IMR-90 (cell line): ENCODE results near the gene GRID1. TPM values are rescaled to one million over a fixed set of nuclear protein-coding genes. Genes with fewer than 3 reads are reported as not detected.

Source experiments
- ATAC-seq: fragments of 200-7000 bp; cut with Tn5 transposase; 2 replicates; pipeline ENCODE4 v1.9.1; 2020; ENCODE audit warnings: low read depth, mild to moderate bottlenecking, moderate library complexity
- BruUV-seq: library from RNA; stranded (reverse); fragments of 400-500 nt; replicated peaks from 2 replicates; lab custom pipeline; 2021; lab: Mats Ljungman, UMichigan
- CTCF ChIA-PET: fragments of 300-600 bp; formaldehyde crosslinking; extraction: SDS; loops from one replicate; lab custom pipeline; 2021; ENCODE audit warnings: antibody characterized with exemption; lab: Yijun Ruan, JAX
- POLR2A ChIA-PET: fragments of 300-600 bp; sonication (Branson Sonifier 250); formaldehyde crosslinking; loops from one replicate; lab custom pipeline; 2022; ENCODE audit warnings: antibody characterized with exemption; ENCODE audit not compliant: unreplicated experiment; lab: Charles Lee
- DNase-seq: peaks from one replicate; pipeline ENCODE4 v3.0.0; 2013
- H2AFZ ChIP-seq: replicated peaks from 2 replicates; pipeline ENCODE3; 2013; ENCODE audit warnings: low read length, mild to moderate bottlenecking; ENCODE audit not compliant: poor library complexity
- H2AK5ac ChIP-seq: 2 replicates; pipeline ENCODE4 v1.6.1; 2013; ENCODE audit warnings: low read depth, low read length, inconsistent platforms
- H2AK9ac ChIP-seq: replicated peaks from 2 replicates; pipeline ENCODE3; 2013; ENCODE audit warnings: mild to moderate bottlenecking, low read depth, low read length, moderate library complexity; ENCODE audit not compliant: poor library complexity
- H2BK120ac ChIP-seq: 2 replicates; pipeline ENCODE4 v1.6.1; 2013; ENCODE audit warnings: low read depth, low read length, inconsistent platforms
- H2BK15ac ChIP-seq: 3 replicates; pipeline ENCODE4 v1.6.1; 2013; ENCODE audit warnings: low read depth, low read length, inconsistent platforms
- H2BK20ac ChIP-seq: 2 replicates; pipeline ENCODE4 v1.6.1; 2013; ENCODE audit warnings: low read depth, mild to moderate bottlenecking, inconsistent platforms, low read length, moderate library complexity
- H2BK5ac ChIP-seq: 2 replicates; pipeline ENCODE4 v1.6.1; 2013; ENCODE audit warnings: mild to moderate bottlenecking, low read depth, low read length, inconsistent platforms; ENCODE audit not compliant: poor library complexity, severe bottlenecking
- H3K14ac ChIP-seq: replicated peaks from 2 replicates; pipeline ENCODE4 v1.6.1; 2013; ENCODE audit warnings: low read depth, low read length, inconsistent platforms
- H3K18ac ChIP-seq: 2 replicates; pipeline ENCODE4 v1.6.1; 2013; ENCODE audit warnings: low read depth, low read length, control low read depth
- H3K23ac ChIP-seq: 2 replicates; pipeline ENCODE4 v1.6.1; 2013; ENCODE audit warnings: low read depth, low read length, inconsistent platforms
- H3K27ac ChIP-seq: 2 replicates; pipeline ENCODE4 v1.5.1; 2013; ENCODE audit warnings: mild to moderate bottlenecking, control low read depth, low read length; ENCODE audit not compliant: insufficient read depth
- H3K27me3 ChIP-seq: 2 replicates; pipeline ENCODE4 v1.6.1; 2013; ENCODE audit warnings: low read length; ENCODE audit not compliant: control insufficient read depth, insufficient read depth
- H3K36me3 ChIP-seq: 2 replicates; pipeline ENCODE4 v1.6.1; 2013; ENCODE audit warnings: low read length, mixed read lengths; ENCODE audit not compliant: control insufficient read depth, insufficient read depth
- H3K4ac ChIP-seq: 2 replicates; pipeline ENCODE4 v1.6.1; 2013; ENCODE audit warnings: low read depth, low read length, inconsistent platforms
- H3K4me1 ChIP-seq: 2 replicates; pipeline ENCODE4 v1.6.1; 2013; ENCODE audit warnings: low read length, mixed read lengths; ENCODE audit not compliant: control insufficient read depth, insufficient read depth
- H3K4me2 ChIP-seq: 2 replicates; pipeline ENCODE4 v1.6.1; 2013; ENCODE audit warnings: low read depth, mild to moderate bottlenecking, control low read depth, low read length, moderate library complexity
- H3K4me3 ChIP-seq: 2 replicates; pipeline ENCODE4 v1.5.1; 2013; ENCODE audit warnings: low read depth, mild to moderate bottlenecking, control low read depth, low read length, moderate library complexity; ENCODE audit not compliant: insufficient read depth
- H3K56ac ChIP-seq: 2 replicates; pipeline ENCODE4 v1.6.1; 2013; ENCODE audit warnings: low read length, inconsistent platforms; ENCODE audit not compliant: insufficient read depth; ENCODE audit errors: extremely low read depth
- H3K79me1 ChIP-seq, 2 experiments: 2 replicates each; pipeline ENCODE4 v1.6.1; 2013; ENCODE audit warnings: low read length in 2 of 2, inconsistent platforms in 1 of 2, low read depth in 1 of 2
- H3K9ac ChIP-seq: 2 replicates; pipeline ENCODE4 v1.6.1; 2013; ENCODE audit warnings: low read depth, low read length, control low read depth
- H3K9me1 ChIP-seq: 2 replicates; pipeline ENCODE4 v1.6.1; 2013; ENCODE audit warnings: low read length, inconsistent platforms; ENCODE audit not compliant: insufficient read depth
- H3K9me3 ChIP-seq: 2 replicates; pipeline ENCODE4 v1.6.1; 2013; ENCODE audit warnings: low read length; ENCODE audit not compliant: control insufficient read depth, insufficient read depth
- H4K20me1 ChIP-seq: 2 replicates; pipeline ENCODE4 v1.6.1; 2013; ENCODE audit warnings: low read length, inconsistent platforms; ENCODE audit not compliant: insufficient read depth
- H4K5ac ChIP-seq: 2 replicates; pipeline ENCODE4 v1.6.1; 2013; ENCODE audit warnings: mild to moderate bottlenecking, low read depth, low read length, control low read depth
- H4K8ac ChIP-seq, 2 experiments: 2 replicates each; pipeline ENCODE4 v1.6.1; 2013; ENCODE audit warnings: low read depth in 2 of 2, low read length in 2 of 2, control low read depth in 1 of 2, inconsistent platforms in 1 of 2
- H4K91ac ChIP-seq: 2 replicates; pipeline ENCODE4 v1.6.1; 2013; ENCODE audit warnings: low read depth, low read length, inconsistent platforms; ENCODE audit not compliant: insufficient read depth
- BHLHE40 ChIP-seq: fragments of 150-350 bp; IDR thresholded peaks from 2 replicates; pipeline ENCODE4 v1.6.1; 2016; ENCODE audit warnings: mild to moderate bottlenecking, low read depth, low read length
- CEBPB ChIP-seq: IDR thresholded peaks from 2 replicates; pipeline ENCODE4 v1.6.1; 2012; ENCODE audit warnings: low read depth, low read length, improper control_type of control experiment
- ELK1 ChIP-seq: fragments of 150-350 bp; IDR thresholded peaks from 2 replicates; pipeline ENCODE4 v1.6.1; 2016; ENCODE audit warnings: low read depth, mild to moderate bottlenecking, low read length, moderate library complexity, borderline replicate concordance
- FOS ChIP-seq: fragments of 150-350 bp; IDR thresholded peaks from 2 replicates; pipeline ENCODE4 v1.6.1; 2016; ENCODE audit warnings: low read depth, low read length
- MAFK ChIP-seq: IDR thresholded peaks from 2 replicates; pipeline ENCODE4 v1.6.1; 2012; ENCODE audit warnings: low read depth, low read length, improper control_type of control experiment
- NFE2L2 ChIP-seq: fragments of 150-350 bp; IDR thresholded peaks from 2 replicates; pipeline ENCODE4 v1.6.1; 2016; ENCODE audit warnings: low read depth, mild to moderate bottlenecking, low read length
- RAD21 ChIP-seq: IDR thresholded peaks from 2 replicates; pipeline ENCODE4 v1.6.1; 2012; ENCODE audit warnings: low read length, improper control_type of control experiment
- RCOR1 ChIP-seq: IDR thresholded peaks from 2 replicates; pipeline ENCODE4 v1.6.1; 2012; ENCODE audit warnings: mild to moderate bottlenecking, low read length, improper control_type of control experiment; ENCODE audit not compliant: insufficient replicate concordance
- SMC3 ChIP-seq: fragments of 150-350 bp; IDR thresholded peaks from 2 replicates; pipeline ENCODE4 v1.6.1; 2016; ENCODE audit warnings: low read depth, mild to moderate bottlenecking, antibody characterized with exemption, low read length, moderate library complexity
- USF2 ChIP-seq: fragments of 150-350 bp; IDR thresholded peaks from 2 replicates; pipeline ENCODE4 v1.6.1; 2017; ENCODE audit warnings: mild to moderate bottlenecking, antibody characterized with exemption, low read length, low read depth
- WGBS, 2 experiments: methylation state at CpG; one replicate each; pipeline versions ENCODE4 v1.1.5 to v1.1.7; 2013; ENCODE audit warnings: missing lambda C conversion rate in 2 of 2; ENCODE audit not compliant: insufficient read length in 1 of 2; ENCODE audit errors: extremely low coverage in 2 of 2; 5-methylcytosine and 5-hydroxymethylcytosine counted together
- dilution Hi-C: fragments of 300-500 bp; cut with HindIII; formaldehyde crosslinking; loops from one replicate; pipeline ENCODE4 v1.14.3; 2018; ENCODE audit warnings: low sequenced_read_pairs; ENCODE audit not compliant: unreplicated experiment
- in situ Hi-C: fragments of 300-500 bp; cut with MboI; formaldehyde crosslinking; loops from 3 replicates; pipeline ENCODE4 v1.14.3; 2019; ENCODE audit warnings: low sequenced_read_pairs, inconsistent platforms, mixed read lengths
- intact Hi-C: fragments of 100-400 bp; cut with micrococcal nuclease; formaldehyde crosslinking; loops from 2 replicates; pipeline ENCODE4 v1.10.0; 2022
- polyA plus RNA-seq, 3 experiments: library from polyadenylated mRNA; depleted of rRNA; stranded (reverse); fragments of >200 nt; gene quantifications; 2 replicates each; pipeline ENCODE4 v1.2.3, GENCODE V29; 2012; ENCODE audit warnings: low replicate concordance in 1 of 3
- total RNA-seq: library from RNA; depleted of rRNA; stranded (reverse); fragments of >200 nt; gene quantifications from 2 replicates; pipeline ENCODE4 v1.2.3, GENCODE V29; 2012

Gene GRID1
- total and polyA plus RNA-seq, 2 of the 4 experiments (the other 2 are of a cell fraction) = not detected

- no peaks in the 10 kb centered on the region for H3K9me1 ChIP-seq
- no peaks in the 10 kb centered on the region for H3K36me3 ChIP-seq
- no peak overlapping the region for H4K8ac ChIP-seq
- ATAC-seq (no peak), DNase-seq (no peak)
- POLR2A ChIA-PET = no interaction called here
- no peak overlapping the region for H3K27ac ChIP-seq
- H3K4me3 ChIP-seq = no peak overlapping the region
- no peaks in the 10 kb centered on the region for H4K20me1 ChIP-seq
- no peak overlapping the region for H3K23ac ChIP-seq
- dilution Hi-C loops (no loop called here), in situ Hi-C loops (no loop called here), intact Hi-C loops (no loop called here)
- no TSS peak for BruUV-seq
- H2BK5ac ChIP-seq = no peak overlapping the region
- no peak overlapping the region for H2AFZ ChIP-seq
- H2AK9ac ChIP-seq = no peak overlapping the region
- no peak overlapping the region for H2BK20ac ChIP-seq
- no peak overlapping the region for H3K4me2 ChIP-seq
- no peak overlapping the region for H3K18ac ChIP-seq
- no peaks in the 10 kb centered on the region for H3K79me1 ChIP-seq
- no peak overlapping the region for H2BK15ac ChIP-seq
- H2AK5ac ChIP-seq = no peak overlapping the region
- H4K5ac ChIP-seq = no peak overlapping the region
- CTCF ChIA-PET = no interaction called here
- H3K4ac ChIP-seq = no peak overlapping the region
- no CpG with 5 or more reads among the region's 4 CpGs for WGBS, 2 experiments
- H3K56ac ChIP-seq = no peak overlapping the region
- H3K4me1 ChIP-seq = no peaks in the 10 kb centered on the region
- H3K9ac ChIP-seq = no peak overlapping the region
- H3K27me3 ChIP-seq = no peaks in the 10 kb centered on the region
- H3K14ac ChIP-seq = no peak overlapping the region
- no peaks in the 10 kb centered on the region for H3K9me3 ChIP-seq
- no peak overlapping the region for H4K91ac ChIP-seq
- H2BK120ac ChIP-seq = no peak overlapping the region
- TF ChIP-seq FOS (no peak), RCOR1 (no peak), MAFK (no peak), SMC3 (no peak), RAD21 (no peak), NFE2L2 (no peak), USF2 (no peak), BHLHE40 (no peak), CEBPB (no peak), ELK1 (no peak)
These were observed 46.9 kb downstream of the GRID1 start for GRCh38 chr10:86319676-86320075.
